Transverse colon (tissue), 4 donors: ENCODE measurements around the gene KCNE4. TPM values are rescaled to one million over a fixed set of nuclear protein-coding genes. Genes with fewer than 3 reads are reported as not detected.

Experiments
- DNase-seq: peaks from one replicate; pipeline ENCODE4 v3.0.0-alpha.2; 2019
- H3K27ac ChIP-seq, 4 donors: fragments of 200-600 bp; sonication (generic); 2 replicates each; pipeline ENCODE4 v1.5.1; 2016 to 2018; ENCODE audit warnings: inconsistent platforms in 4 of 4
- H3K27me3 ChIP-seq: fragments of 200-600 bp; sonication (generic); 2 replicates; pipeline ENCODE4 v1.5.1; 2017; ENCODE audit warnings: inconsistent platforms
- H3K36me3 ChIP-seq, 4 donors: fragments of 200-600 bp; sonication (generic); 2 replicates each; pipeline ENCODE4 v1.5.1; 2017 to 2019; ENCODE audit warnings: inconsistent platforms in 4 of 4
- H3K4me1 ChIP-seq, 4 donors: fragments of 200-600 bp; sonication (generic); 2 replicates each; pipeline ENCODE4 v1.5.1; 2017 to 2020; ENCODE audit warnings: inconsistent platforms in 4 of 4
- H3K4me3 ChIP-seq, 4 donors: fragments of 200-600 bp; sonication (generic); 1 replicate in 1 of 4; 2 replicates in 3 of 4; pipeline versions ENCODE4 v1.5.1 to v1.6.1; 2017 to 2019; ENCODE audit warnings: inconsistent platforms in 4 of 4
- H3K9me3 ChIP-seq, 2 donors: fragments of 200-600 bp; sonication (generic); 2 replicates each; pipeline ENCODE4 v1.5.1; 2017 to 2019; ENCODE audit warnings: inconsistent platforms in 2 of 2
- EP300 ChIP-seq: sonication (generic); formaldehyde crosslinking; IDR thresholded peaks from one replicate; pipeline ENCODE4 v1.6.1; 2017; ENCODE audit warnings: antibody characterized with exemption, low read depth
- POLR2A ChIP-seq: fragments of 450-650 bp; IDR thresholded peaks from one replicate; pipeline ENCODE4 v1.6.1; 2016; ENCODE audit warnings: antibody characterized with exemption, mild to moderate bottlenecking, moderate library complexity
- POLR2AphosphoS5 ChIP-seq, 3 donors: sonication (generic); formaldehyde crosslinking; IDR thresholded peaks; one replicate each; pipeline ENCODE4 v1.6.1; 2016; ENCODE audit warnings: antibody characterized with exemption in 3 of 3
- WGBS, 2 donors: methylation state at CpG; one replicate each; pipeline ENCODE4 v1.1.5; 2018; ENCODE audit warnings: low coverage in 1 of 2; 5-methylcytosine and 5-hydroxymethylcytosine counted together
- in situ Hi-C, 4 donors: fragments of 200-750 bp; cut with MboI; loops; one replicate each; pipeline versions ENCODE4 v1.15.0 to v1.15.1; 2017; ENCODE audit warnings: low sequenced_read_pairs in 3 of 4, low pct_ligation_motif_present in 1 of 4, low pct_unique_long_range_greater_than_20kb in 1 of 4
- intact Hi-C: fragments of 100-400 bp; cut with DNase I; formaldehyde crosslinking; loops from one replicate; pipeline ENCODE4 v1.15.1; 2023; ENCODE audit warnings: low total_unique reads
- total RNA-seq, 4 donors: library from RNA; depleted of rRNA; stranded (reverse); fragments of >200 nt; gene quantifications; one replicate each; pipeline ENCODE4 v1.1.0, GENCODE V29; 2016
- TF ChIP-seq, protein P1 (sequence below), 5 experiments: fragments of 200-600 bp in 3 of 5; fragments of 450-650 bp in 2 of 5; sonication (generic) in 3 of 5; IDR thresholded peaks; 1 replicate in 2 of 5; 2 replicates in 3 of 5; pipeline ENCODE4 v1.5.1; 2016 to 2017; ENCODE audit warnings: antibody characterized with exemption in 5 of 5, inconsistent platforms in 3 of 5, mild to moderate bottlenecking in 2 of 5, moderate library complexity in 1 of 5

Gene KCNE4
- total RNA-seq, 4 donors from 2014 or later: 0.79 to 4.6 (median 1.7) TPM

DNA sequence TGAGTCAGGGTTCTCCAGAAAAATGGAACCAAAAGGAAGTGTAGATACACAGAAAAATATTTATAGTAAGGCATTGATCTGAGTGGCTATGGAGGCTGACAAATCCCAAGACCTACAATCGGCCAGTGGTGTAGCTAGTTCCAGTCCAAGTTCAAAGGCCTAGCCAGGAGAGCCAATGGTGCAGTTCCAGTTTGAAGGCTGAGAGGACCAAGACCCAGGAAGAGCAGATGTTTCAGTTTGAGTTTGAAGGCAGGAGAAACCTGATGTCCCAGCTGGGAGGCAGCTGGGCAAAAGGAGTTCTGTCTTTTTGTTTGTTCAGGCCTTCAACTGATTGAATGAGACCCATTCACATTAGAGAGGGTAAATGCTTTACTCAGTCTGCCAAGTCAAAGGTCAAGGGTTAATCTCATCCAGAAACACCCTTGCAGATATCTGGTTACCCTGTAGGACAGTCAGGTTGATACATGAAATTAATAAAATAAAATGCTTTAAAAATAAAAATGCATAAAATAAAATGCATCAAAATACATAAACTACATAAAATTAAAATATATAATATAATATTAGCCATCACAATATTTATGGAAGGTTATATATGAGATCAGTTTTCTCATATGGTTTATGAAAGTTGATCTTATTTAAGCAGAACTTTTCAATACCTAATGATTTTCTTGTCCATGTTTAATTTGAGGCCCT, 38.7 kb downstream of the KCNE4 start:
- DNase-seq: no peak
- in situ Hi-C loops (no loop called here), intact Hi-C loops (loop anchor here (10.0 kb wide), 1 partner anchor 106 kb away; no protein-coding TSS in a partner anchor)
- Histone ChIP-seq H3K4me3 (no peak overlapping the region), H3K9me3 (no peaks in the 10 kb centered on the region), H3K36me3 (no peaks in the 10 kb centered on the region), H3K4me1 (no peaks in the 10 kb centered on the region), H3K27ac (no peak overlapping the region), H3K27me3 (no peaks in the 10 kb centered on the region)
- TF ChIP-seq, protein P1, sequence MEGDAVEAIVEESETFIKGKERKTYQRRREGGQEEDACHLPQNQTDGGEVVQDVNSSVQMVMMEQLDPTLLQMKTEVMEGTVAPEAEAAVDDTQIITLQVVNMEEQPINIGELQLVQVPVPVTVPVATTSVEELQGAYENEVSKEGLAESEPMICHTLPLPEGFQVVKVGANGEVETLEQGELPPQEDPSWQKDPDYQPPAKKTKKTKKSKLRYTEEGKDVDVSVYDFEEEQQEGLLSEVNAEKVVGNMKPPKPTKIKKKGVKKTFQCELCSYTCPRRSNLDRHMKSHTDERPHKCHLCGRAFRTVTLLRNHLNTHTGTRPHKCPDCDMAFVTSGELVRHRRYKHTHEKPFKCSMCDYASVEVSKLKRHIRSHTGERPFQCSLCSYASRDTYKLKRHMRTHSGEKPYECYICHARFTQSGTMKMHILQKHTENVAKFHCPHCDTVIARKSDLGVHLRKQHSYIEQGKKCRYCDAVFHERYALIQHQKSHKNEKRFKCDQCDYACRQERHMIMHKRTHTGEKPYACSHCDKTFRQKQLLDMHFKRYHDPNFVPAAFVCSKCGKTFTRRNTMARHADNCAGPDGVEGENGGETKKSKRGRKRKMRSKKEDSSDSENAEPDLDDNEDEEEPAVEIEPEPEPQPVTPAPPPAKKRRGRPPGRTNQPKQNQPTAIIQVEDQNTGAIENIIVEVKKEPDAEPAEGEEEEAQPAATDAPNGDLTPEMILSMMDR (IDR thresholded peaks at IDR 0.05): no peak
- TF ChIP-seq EP300 (no peak), POLR2AphosphoS5 (IDR thresholded peaks at IDR 0.05) (no peak), POLR2A (no peak)
- WGBS, 2 donors: 73 to 75% methylated on average over 1 of the region's 1 CpG

DNA sequence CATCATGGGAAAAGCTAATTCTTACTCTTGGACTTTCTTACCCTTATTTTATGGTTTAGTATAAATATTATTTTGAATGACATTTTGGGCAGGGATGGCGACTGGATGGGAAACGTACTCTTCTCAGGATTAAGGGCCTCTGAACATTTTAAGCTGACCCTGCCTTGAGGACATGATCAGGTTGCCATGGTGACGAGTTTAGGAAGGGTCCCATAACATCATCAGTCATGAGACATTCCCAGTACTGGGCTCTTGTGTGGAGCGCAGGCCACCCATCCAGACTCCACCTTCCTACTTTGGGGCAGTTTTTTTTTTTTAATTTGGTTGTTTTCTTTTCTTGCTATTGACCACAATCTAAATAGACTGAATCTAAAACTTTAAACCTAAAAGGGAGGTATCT, 40.7 kb downstream of the KCNE4 start:
- no peaks in the 10 kb centered on the region for H3K27me3 ChIP-seq
- intact Hi-C loops (loop anchor here (10.0 kb wide), 1 partner anchor 108 kb away; no protein-coding TSS in a partner anchor), in situ Hi-C loops (no loop called here)
- H3K27ac ChIP-seq: no peak overlapping the region
- H3K4me1 ChIP-seq: peaks cover 0 to 10% (median 4%) of the 10 kb centered on the region in 4 donors
- TF ChIP-seq POLR2A (no peak), EP300 (no peak), POLR2AphosphoS5 (IDR thresholded peaks at IDR 0.05) (no peak)
- TF ChIP-seq, protein P1 (IDR thresholded peaks at IDR 0.05): no peak
- WGBS, 2 donors: 68 to 87% methylated on average over 4 of the region's 4 CpGs
- H3K36me3 ChIP-seq: no peaks in the 10 kb centered on the region
- no peak for DNase-seq
- H3K9me3 ChIP-seq: no peaks in the 10 kb centered on the region
- H3K4me3 ChIP-seq: no peak overlapping the region

DNA sequence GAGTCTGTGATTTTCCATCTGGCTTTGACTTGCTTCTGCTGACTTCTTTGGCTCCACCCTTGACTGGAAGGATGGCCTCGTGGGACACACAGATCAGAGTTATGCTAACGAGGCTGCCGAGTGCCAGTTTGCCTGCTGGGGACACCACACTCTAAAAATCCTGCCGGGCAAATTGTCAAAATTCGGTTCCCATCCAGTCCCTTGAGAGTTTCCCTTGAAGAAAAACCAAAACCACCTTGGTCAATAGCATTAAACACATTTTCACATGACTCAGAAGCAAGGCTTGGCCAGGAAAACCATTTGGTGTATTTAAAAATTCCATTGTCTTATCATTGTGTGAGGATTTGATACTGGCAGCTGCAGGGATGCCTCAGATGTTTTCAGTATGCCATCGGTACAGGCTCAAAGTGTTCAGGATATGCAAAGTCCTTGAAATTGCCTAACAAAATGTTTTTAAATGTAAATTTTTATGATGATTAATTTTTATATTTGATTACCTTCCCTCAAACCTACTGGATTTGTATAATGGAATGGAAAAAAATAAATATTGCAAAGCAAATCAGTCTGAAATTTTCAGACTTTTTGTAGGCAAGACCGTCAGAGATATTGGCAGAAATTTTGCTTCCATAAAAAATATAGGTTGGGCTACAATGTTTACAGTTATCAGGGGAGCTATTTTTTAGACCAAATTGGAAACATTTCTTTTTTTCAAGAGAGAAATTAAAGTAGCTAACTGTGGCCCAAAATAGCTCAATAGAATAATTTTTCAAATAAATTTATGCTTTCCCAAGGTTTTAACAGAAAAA, 41.6 kb downstream of the KCNE4 start:
- intact Hi-C loops (loop anchor here (10.0 kb wide), 1 partner anchor 109 kb away; no protein-coding TSS in a partner anchor), in situ Hi-C loops (no loop called here)
- H3K9me3 ChIP-seq: no peaks in the 10 kb centered on the region
- H3K4me1 ChIP-seq: peaks cover 0 to 10% (median 4%) of the 10 kb centered on the region in 4 donors
- no peak overlapping the region for H3K27ac ChIP-seq
- H3K4me3 ChIP-seq: no peak overlapping the region
- no peak for DNase-seq
- H3K27me3 ChIP-seq: no peaks in the 10 kb centered on the region
- TF ChIP-seq POLR2A: no peak
- no peaks in the 10 kb centered on the region for H3K36me3 ChIP-seq
- WGBS, 2 donors: 75 to 90% methylated on average over 2 to 7 of the region's 7 CpGs

DNA sequence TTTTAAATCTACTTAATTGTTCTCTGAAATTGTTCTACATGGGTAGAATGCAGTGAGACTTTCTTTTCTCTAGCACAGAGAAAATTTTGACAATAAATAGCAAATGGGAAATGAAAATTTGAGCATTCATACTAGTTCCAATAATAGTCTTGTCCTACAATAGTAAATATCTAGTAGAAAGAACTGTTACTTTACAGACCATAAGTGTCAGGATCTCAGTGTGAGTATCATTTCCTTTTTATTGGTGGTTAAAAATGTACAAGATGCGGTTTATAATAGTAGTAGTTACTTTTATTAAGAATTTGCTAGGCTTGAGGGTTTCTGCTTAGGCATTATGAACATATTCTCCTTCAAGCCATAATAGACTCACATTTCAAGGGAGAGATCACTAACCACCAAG, 43.2 kb downstream of the KCNE4 start:
- TF ChIP-seq, protein P1 (IDR thresholded peaks at IDR 0.05): no peak
- TF ChIP-seq EP300: no peak
- no peak for TF ChIP-seq POLR2AphosphoS5 (IDR thresholded peaks at IDR 0.05)
- no peak for TF ChIP-seq POLR2A
- no peak overlapping the region for H3K27ac ChIP-seq
- H3K27me3 ChIP-seq: no peaks in the 10 kb centered on the region
- in situ Hi-C loops (no loop called here), intact Hi-C loops (loop anchor here (10.0 kb wide), 1 partner anchor 110 kb away; no protein-coding TSS in a partner anchor)
- H3K4me1 ChIP-seq: peaks cover 0 to 14% (median 4%) of the 10 kb centered on the region in 4 donors
- H3K9me3 ChIP-seq: no peaks in the 10 kb centered on the region
- H3K36me3 ChIP-seq: no peaks in the 10 kb centered on the region
- no peak overlapping the region for H3K4me3 ChIP-seq
- no peak for DNase-seq
- WGBS, 2 donors: 78 to 86% methylated on average over 1 of the region's 1 CpG
